NB4 (cell line): ENCODE results near the gene NLRP3.

Source experiments
- MYC ChIP-seq: IDR thresholded peaks from 2 replicates; pipeline ENCODE4 v1.6.1; 2011; ENCODE audit warnings: low read depth, low read length
- POLR2A ChIP-seq: IDR thresholded peaks from 2 replicates; pipeline ENCODE4 v1.6.1; 2011; ENCODE audit warnings: mild to moderate bottlenecking; ENCODE audit not compliant: insufficient read length; ENCODE audit errors: extremely low read depth
- TF ChIP-seq, protein P1 (sequence below): IDR thresholded peaks from one replicate; pipeline ENCODE4 v1.5.1; 2012; ENCODE audit warnings: low read depth, low read length
- TF ChIP-seq, protein P2 (sequence below): IDR thresholded peaks from 2 replicates; pipeline ENCODE4 v1.6.1; 2011; ENCODE audit warnings: low read depth, low read length

DNA sequence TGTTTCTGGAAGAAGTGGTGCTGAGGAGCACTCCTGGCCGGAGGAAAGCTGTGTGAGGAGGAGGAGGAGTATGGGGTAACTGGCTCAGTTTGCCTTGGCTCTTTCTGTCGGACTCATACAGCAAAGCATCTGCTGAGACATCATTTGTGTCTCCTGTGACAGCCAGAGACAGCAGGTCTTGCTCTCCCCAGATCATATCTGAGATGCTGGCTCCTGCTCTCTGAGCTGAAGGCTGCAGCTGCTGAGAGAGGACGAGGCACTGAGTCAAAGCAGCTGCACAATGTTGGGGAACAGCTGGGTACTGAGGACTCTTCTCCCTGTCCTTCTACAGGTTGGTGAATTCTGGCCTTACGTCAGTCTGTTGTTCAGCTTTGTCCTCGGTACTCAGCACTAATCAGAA lies 27.7 kb downstream of the NLRP3 start:
- TF ChIP-seq, protein P1, sequence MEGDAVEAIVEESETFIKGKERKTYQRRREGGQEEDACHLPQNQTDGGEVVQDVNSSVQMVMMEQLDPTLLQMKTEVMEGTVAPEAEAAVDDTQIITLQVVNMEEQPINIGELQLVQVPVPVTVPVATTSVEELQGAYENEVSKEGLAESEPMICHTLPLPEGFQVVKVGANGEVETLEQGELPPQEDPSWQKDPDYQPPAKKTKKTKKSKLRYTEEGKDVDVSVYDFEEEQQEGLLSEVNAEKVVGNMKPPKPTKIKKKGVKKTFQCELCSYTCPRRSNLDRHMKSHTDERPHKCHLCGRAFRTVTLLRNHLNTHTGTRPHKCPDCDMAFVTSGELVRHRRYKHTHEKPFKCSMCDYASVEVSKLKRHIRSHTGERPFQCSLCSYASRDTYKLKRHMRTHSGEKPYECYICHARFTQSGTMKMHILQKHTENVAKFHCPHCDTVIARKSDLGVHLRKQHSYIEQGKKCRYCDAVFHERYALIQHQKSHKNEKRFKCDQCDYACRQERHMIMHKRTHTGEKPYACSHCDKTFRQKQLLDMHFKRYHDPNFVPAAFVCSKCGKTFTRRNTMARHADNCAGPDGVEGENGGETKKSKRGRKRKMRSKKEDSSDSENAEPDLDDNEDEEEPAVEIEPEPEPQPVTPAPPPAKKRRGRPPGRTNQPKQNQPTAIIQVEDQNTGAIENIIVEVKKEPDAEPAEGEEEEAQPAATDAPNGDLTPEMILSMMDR: no peak
- TF ChIP-seq, protein P2, sequence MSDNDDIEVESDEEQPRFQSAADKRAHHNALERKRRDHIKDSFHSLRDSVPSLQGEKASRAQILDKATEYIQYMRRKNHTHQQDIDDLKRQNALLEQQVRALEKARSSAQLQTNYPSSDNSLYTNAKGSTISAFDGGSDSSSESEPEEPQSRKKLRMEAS: no peak
- TF ChIP-seq POLR2A: no peak
- TF ChIP-seq MYC: no peak
